Naive thymus-derived CD8-positive, alpha-beta T cell (primary cell): ENCODE measurements around the gene DUOX2. TPM values are rescaled to one million over a fixed set of nuclear protein-coding genes. Genes with fewer than 3 reads are reported as not detected.
A peak's percentile ranks its signal among the peaks of the same experiment; 100 is the strongest.
"Not testable (repeated sequence)": the region's sequence is repeated elsewhere in the genome, so short reads cannot be mapped to it uniquely, and the experiment has no call there.

Experiments
- ATAC-seq, 2 donors: fragments of 150-1000 bp; cut with Tn5 transposase in 1 of 2; sonication (Bioruptor Pico), chemical (Tn5 transposase) in 1 of 2; 1 replicate in 1 of 2; 2 replicates in 1 of 2; pipeline ENCODE4 v1.10.0; 2021; ENCODE audit warnings: mild to moderate bottlenecking in 2 of 2, moderate library complexity in 2 of 2
- POLR2A ChIA-PET: fragments of 350-600 bp; sonication (Branson Sonifier 250); formaldehyde crosslinking; loops from one replicate; lab custom pipeline; 2021; ENCODE audit warnings: antibody characterized with exemption; lab: Charles Lee
- DNase-seq, 10 donors: peaks; one replicate each; pipeline versions ENCODE4 v3.0.0 to v3.0.0-alpha.2; 2020 to 2022
- H3K27ac Mint-ChIP-seq, 10 donors: one replicate each; pipeline ENCODE4 v1.8.0; 2020 to 2022; ENCODE audit warnings: mild to moderate bottlenecking in 10 of 10, mixed read lengths in 10 of 10, moderate library complexity in 4 of 10, inconsistent platforms in 1 of 10
- H3K27me3 Mint-ChIP-seq, 5 donors: one replicate each; pipeline ENCODE4 v1.8.0; 2021 to 2022; ENCODE audit warnings: mixed read lengths in 5 of 5
- H3K36me3 Mint-ChIP-seq, 3 donors: one replicate each; pipeline ENCODE4 v1.8.0; 2020 to 2022; ENCODE audit warnings: mixed read lengths in 3 of 3, mild to moderate bottlenecking in 2 of 3, inconsistent platforms in 1 of 3
- H3K4me1 Mint-ChIP-seq, 4 donors: one replicate each; pipeline ENCODE4 v1.8.0; 2021 to 2022; ENCODE audit warnings: mixed read lengths in 4 of 4
- H3K4me3 Mint-ChIP-seq, 10 donors: one replicate each; pipeline ENCODE4 v1.8.0; 2020 to 2022; ENCODE audit warnings: mild to moderate bottlenecking in 10 of 10, mixed read lengths in 10 of 10, moderate library complexity in 6 of 10, inconsistent platforms in 1 of 10
- H3K9me3 Mint-ChIP-seq, 9 donors: one replicate each; pipeline ENCODE4 v1.8.0; 2020 to 2022; ENCODE audit warnings: mixed read lengths in 9 of 9, mild to moderate bottlenecking in 3 of 9, inconsistent platforms in 1 of 9, moderate library complexity in 1 of 9
- polyA plus RNA-seq, 3 donors: library from polyadenylated mRNA; unstranded; fragments of 300-500 nt; fragmentation: Illumina TruSeq; gene quantifications; one replicate each; pipeline ENCODE4 v1.2.3, GENCODE V29; 2021
- total RNA-seq, 8 experiments: library from RNA in 2 of 8; stranded (reverse) in 2 of 8; gene quantifications; one replicate each; pipeline ENCODE4 v1.2.3 and lab custom pipeline; 2021 to 2026

Gene DUOX2
- total and polyA plus RNA-seq, 5 experiments from 2014 or later: not detected

GRCh38 chr15:45105586-45105985 lies 8.4 kb downstream of the DUOX2 start:
- POLR2A ChIA-PET: no interaction called here
- Mint-ChIP-seq H3K36me3 (no peaks in the 10 kb centered on the region), H3K4me3 (no peak overlapping the region), H3K4me1 (peaks cover 0 to 4% (median 0%) of the 10 kb centered on the region in 4 donors), H3K9me3 (no peaks in the 10 kb centered on the region), H3K27me3 (peaks cover 15 to 60% (median 36%) of the 10 kb centered on the region in 5 donors), H3K27ac (no peak overlapping the region)
- no peak for DNase-seq
- ATAC-seq: no peak

GRCh38 chr15:45104170-45104569 lies 9.8 kb downstream of the DUOX2 start:
- DNase-seq, H3K9me3 Mint-ChIP-seq, H3K4me1 Mint-ChIP-seq, ATAC-seq, H3K4me3 Mint-ChIP-seq, POLR2A ChIA-PET, H3K36me3 Mint-ChIP-seq: not testable (repeated sequence)
- Mint-ChIP-seq H3K27ac (peak overlapping the region in 1 of 10 donors; percentile 46), H3K27me3 (peaks cover 10 to 46% (median 22%) of the 10 kb centered on the region in 5 donors)

DNA sequence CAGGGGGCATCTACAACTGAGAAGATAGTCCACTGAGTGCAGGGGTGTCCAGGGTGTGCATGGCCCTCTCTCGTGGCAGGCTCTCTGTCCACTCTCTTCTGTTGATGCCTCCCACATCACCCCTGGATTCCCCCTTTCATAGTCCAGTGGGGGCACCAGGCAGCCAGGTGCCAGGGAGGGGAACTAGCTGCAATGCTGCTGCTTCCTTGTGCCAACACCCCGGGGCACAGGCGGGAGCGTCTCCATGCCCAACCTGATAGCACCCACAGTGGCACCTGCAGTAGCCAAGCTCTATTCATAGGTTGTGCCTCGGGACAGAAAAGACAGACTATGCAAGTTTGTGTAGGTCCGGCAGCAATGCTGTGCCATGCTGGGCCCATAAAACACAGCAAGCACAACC lies 11.7 kb downstream of the DUOX2 start:
- ATAC-seq (no peak), DNase-seq (no peak)
- Mint-ChIP-seq H3K4me3 (no peak overlapping the region), H3K27me3 (peaks cover 6 to 33% (median 13%) of the 10 kb centered on the region in 5 donors), H3K36me3 (no peaks in the 10 kb centered on the region), H3K27ac (no peak overlapping the region), H3K4me1 (no peaks in the 10 kb centered on the region), H3K9me3 (no peaks in the 10 kb centered on the region)
- POLR2A ChIA-PET: no interaction called here

DNA sequence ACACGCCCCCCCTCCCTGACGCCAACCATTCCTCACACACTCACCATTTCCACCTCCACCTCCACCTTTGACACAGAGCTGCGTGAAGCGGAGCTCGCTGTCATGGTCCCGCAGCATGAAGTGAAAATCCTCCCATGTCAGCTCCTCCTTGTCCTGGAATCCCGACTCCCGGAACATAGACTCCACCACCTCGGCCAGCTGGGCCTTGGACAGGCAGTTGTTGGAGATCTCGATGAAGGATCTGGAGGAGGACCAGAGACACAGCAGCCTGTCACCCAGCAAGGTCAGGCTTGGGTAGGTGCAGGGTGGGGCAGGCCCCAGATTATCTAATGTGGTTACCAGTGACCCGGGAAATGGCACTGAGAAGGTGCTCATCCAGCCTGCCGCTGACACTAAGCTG lies 12.2 kb downstream of the DUOX2 start:
- Mint-ChIP-seq H3K9me3 (no peaks in the 10 kb centered on the region), H3K4me3 (no peak overlapping the region), H3K27ac (no peak overlapping the region), H3K27me3 (peaks cover 3 to 28% (median 10%) of the 10 kb centered on the region in 5 donors), H3K4me1 (no peaks in the 10 kb centered on the region), H3K36me3 (no peaks in the 10 kb centered on the region)
- ATAC-seq (no peak), DNase-seq (no peak)
- POLR2A ChIA-PET: no interaction called here

DNA sequence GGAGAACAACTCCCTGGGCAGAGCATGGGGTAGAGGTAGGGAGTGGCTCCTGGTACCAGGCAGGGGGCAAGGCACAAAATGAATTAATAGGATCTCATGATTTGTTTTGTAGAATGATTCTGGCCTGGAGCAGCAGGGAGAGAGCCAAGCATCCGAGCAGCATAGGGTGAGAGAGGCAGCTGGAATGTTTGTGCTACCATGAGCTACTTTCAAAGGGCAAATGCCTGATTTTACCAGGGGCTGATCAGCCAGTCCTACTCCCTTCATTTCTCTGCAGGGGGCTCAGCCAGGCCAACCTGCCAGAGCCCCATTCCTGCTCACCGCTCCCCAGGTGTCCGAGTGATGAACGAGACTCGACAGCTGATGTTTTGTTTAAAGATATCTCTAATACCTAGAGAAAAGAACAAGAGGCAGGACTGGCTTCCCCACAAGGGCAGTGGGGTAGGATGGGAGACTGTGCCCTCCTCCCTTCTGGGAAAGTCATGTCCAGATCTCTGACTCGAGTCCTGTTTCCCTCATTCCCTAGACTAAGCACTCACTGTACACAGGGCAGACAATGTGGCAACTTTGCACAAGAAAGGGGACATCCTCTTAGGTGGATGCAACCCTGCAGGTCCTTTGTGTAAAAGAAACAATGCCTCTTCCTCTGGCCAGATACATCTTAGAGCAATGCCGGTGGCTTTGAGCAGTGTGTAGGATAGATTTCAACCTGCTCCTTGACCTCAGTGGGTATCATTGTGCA lies 12.9 kb downstream of the DUOX2 start:
- ATAC-seq (no peak), DNase-seq (no peak)
- no peaks in the 10 kb centered on the region for H3K4me1 Mint-ChIP-seq
- POLR2A ChIA-PET: no interaction called here
- H3K27ac Mint-ChIP-seq: peak overlapping the region in 1 of 10 donors; percentile 71
- H3K36me3 Mint-ChIP-seq: no peaks in the 10 kb centered on the region
- H3K9me3 Mint-ChIP-seq: no peaks in the 10 kb centered on the region
- peaks cover 3 to 23% (median 10%) of the 10 kb centered on the region in 5 donors for H3K27me3 Mint-ChIP-seq
- no peak overlapping the region for H3K4me3 Mint-ChIP-seq

- Mint-ChIP-seq H3K4me3 (no peak overlapping the region), H3K9me3 (no peaks in the 10 kb centered on the region), H3K36me3 (no peaks in the 10 kb centered on the region), H3K27me3 (peaks cover 3 to 23% (median 10%) of the 10 kb centered on the region in 5 donors), H3K4me1 (no peaks in the 10 kb centered on the region), H3K27ac (no peak overlapping the region)
- ATAC-seq (no peak), DNase-seq (no peak)
- POLR2A ChIA-PET: no interaction called here
Observed at GRCh38 chr15:45099549-45100165, 14.3 kb downstream of the DUOX2 start.

- DNase-seq (no peak), ATAC-seq (no peak)
- Mint-ChIP-seq H3K4me3 (no peak overlapping the region), H3K27ac (no peak overlapping the region), H3K9me3 (peaks cover 0 to 2% (median 0%) of the 10 kb centered on the region in 9 donors), H3K36me3 (no peaks in the 10 kb centered on the region), H3K4me1 (no peaks in the 10 kb centered on the region), H3K27me3 (peaks cover 0 to 17% (median 6%) of the 10 kb centered on the region in 5 donors)
- POLR2A ChIA-PET: no interaction called here
Observed at GRCh38 chr15:45097466-45097865, 16.5 kb downstream of the DUOX2 start.

DNA sequence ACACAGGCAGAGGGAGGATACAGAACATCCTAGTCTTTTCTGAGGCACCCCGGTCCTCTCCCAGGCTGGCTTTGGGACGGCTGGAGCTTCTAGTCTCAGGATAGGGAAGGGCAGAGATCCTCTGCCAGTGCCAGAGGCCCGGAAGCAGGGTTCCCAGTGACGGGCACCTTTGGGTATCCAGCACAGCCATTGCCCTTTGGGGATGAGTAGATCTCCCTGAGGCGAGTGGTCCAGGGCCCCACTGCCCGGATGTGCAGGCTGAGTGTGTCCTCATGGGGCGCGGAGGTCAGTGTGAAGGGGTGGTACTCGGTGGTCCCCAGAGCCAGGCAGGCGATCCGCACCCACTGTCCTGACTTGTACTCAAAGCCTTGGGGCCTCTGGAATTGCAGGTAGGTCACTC lies 18.3 kb downstream of the DUOX2 start:
- peaks cover 7 to 27% (median 11%) of the 10 kb centered on the region in 5 donors for H3K27me3 Mint-ChIP-seq
- no peaks in the 10 kb centered on the region for H3K4me1 Mint-ChIP-seq
- POLR2A ChIA-PET: no interaction called here
- no peak for ATAC-seq
- no peaks in the 10 kb centered on the region for H3K36me3 Mint-ChIP-seq
- peaks cover 0 to 2% (median 0%) of the 10 kb centered on the region in 9 donors for H3K9me3 Mint-ChIP-seq
- no peak overlapping the region for H3K27ac Mint-ChIP-seq
- H3K4me3 Mint-ChIP-seq: no peak overlapping the region
- no peak for DNase-seq

DNA sequence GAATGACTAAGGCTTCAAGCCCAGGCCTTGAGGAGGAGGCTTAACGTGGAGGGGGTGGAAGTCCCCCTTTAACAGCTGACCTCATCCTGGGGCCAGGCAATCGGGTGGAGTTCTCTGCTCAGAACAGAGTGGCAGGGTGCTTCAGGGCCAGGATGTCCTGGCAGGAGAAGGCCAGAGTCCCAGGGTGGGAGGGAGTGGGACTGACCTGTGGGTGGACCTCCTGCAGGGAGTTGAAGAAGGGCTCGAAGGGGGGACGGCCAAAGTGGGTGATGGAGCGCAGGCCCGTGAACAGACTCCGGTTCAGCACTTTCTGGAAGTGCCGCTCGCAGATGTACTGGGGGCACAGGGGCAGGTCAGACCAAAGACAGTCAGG lies 19.6 kb downstream of the DUOX2 start:
- no peak for ATAC-seq
- DNase-seq: no peak
- Mint-ChIP-seq H3K27ac (no peak overlapping the region), H3K4me1 (no peaks in the 10 kb centered on the region), H3K27me3 (peaks cover 10 to 21% (median 14%) of the 10 kb centered on the region in 5 donors), H3K4me3 (no peak overlapping the region), H3K9me3 (peaks cover 0 to 2% (median 0%) of the 10 kb centered on the region in 9 donors), H3K36me3 (no peaks in the 10 kb centered on the region)
- POLR2A ChIA-PET: no interaction called here

DNA sequence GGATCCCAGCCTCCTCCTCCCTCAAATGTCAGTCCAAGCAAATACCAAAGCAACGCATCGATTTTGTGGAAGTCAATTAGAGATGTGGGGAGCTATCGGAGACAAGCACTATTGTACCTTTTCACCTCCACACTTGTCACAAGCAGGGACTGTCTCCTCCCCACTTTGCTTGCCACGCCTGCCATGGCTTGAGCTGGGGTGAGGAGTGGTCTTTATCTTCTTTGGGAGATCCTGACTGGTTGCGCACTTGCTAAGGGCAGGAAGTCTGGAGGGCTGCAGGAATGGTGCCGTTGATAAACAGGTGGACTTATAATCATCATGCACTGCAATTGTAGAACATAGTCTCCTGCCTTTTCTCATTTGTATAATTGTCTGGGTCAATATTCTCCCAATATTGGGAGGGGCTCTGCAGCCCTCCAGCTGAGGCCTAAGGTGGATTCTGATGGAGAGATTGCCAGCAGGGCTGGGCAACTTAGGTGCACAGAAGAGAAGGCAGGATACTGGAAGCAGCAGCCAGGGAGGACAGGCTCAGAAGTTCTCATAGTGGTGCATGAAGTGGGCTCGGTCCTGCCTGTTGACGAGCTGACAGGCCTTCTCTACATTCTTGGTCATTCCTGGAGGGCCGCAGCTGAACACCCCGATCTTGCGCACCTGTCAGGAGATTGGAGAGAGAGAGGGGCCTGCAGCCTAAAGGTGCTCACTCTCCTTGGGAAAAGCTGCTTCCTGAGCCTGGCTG lies 20.2 kb downstream of the DUOX2 start:
- POLR2A ChIA-PET: no interaction called here
- H3K27ac Mint-ChIP-seq: peak overlapping the region in 1 of 10 donors; percentile 33
- peaks cover 11 to 23% (median 14%) of the 10 kb centered on the region in 5 donors for H3K27me3 Mint-ChIP-seq
- no peaks in the 10 kb centered on the region for H3K4me1 Mint-ChIP-seq
- H3K4me3 Mint-ChIP-seq: no peak overlapping the region
- DNase-seq (no peak), ATAC-seq (no peak)
- no peaks in the 10 kb centered on the region for H3K36me3 Mint-ChIP-seq
- H3K9me3 Mint-ChIP-seq: peaks cover 0 to 2% (median 0%) of the 10 kb centered on the region in 9 donors

DNA sequence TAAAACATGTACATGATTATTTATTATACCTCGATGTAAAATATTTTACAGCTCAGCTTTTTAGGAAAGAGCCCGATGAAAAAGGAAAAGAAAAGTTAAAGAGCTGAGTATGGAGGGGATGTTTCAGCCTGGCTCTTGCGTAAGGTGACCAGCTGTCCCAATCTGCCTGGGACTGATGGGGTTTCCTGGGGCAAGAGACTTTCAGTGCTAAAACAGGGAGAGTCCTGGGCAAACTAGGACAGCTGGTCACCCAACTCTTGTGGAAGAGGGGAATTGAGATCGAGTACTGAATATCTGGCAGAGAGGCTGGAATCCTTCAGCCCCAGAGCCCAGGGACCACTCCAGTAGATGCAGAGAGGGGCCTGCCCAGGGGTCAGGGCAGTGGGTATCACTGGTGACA lies 21.0 kb downstream of the DUOX2 start:
- no peak overlapping the region for H3K27ac Mint-ChIP-seq
- DNase-seq (no peak), ATAC-seq (no peak)
- H3K9me3 Mint-ChIP-seq: peaks cover 0 to 2% (median 0%) of the 10 kb centered on the region in 9 donors
- no peak overlapping the region for H3K4me3 Mint-ChIP-seq
- H3K36me3 Mint-ChIP-seq: no peaks in the 10 kb centered on the region
- no peaks in the 10 kb centered on the region for H3K4me1 Mint-ChIP-seq
- POLR2A ChIA-PET: no interaction called here
- peaks cover 11 to 24% (median 14%) of the 10 kb centered on the region in 5 donors for H3K27me3 Mint-ChIP-seq

DNA sequence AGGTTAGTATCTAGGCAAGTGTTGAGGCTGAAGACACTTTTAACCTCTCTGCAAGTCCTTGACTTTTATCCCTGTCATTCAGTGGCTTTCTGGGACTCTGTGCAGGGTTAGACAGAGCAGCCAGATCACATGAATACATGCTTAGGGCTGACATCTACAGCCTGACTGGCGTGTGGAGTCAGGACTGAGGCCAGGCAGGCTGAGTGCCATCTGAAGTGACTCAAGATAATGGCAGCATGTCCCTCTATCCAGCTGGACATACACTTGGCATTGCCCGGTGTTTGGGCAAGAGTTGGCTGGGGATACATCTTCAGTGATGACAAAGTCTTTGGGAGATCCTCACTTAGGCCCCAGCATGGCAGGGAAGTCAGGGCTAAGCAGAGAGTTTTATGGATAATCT lies 22.4 kb downstream of the DUOX2 start:
- H3K27ac Mint-ChIP-seq: no peak overlapping the region
- H3K9me3 Mint-ChIP-seq: peaks cover 0 to 2% (median 0%) of the 10 kb centered on the region in 9 donors
- no peaks in the 10 kb centered on the region for H3K4me1 Mint-ChIP-seq
- no peaks in the 10 kb centered on the region for H3K36me3 Mint-ChIP-seq
- H3K4me3 Mint-ChIP-seq: no peak overlapping the region
- ATAC-seq: no peak
- DNase-seq: no peak
- H3K27me3 Mint-ChIP-seq: peaks cover 14 to 31% (median 25%) of the 10 kb centered on the region in 5 donors
- POLR2A ChIA-PET: no interaction called here

GRCh38 chr15:45091161-45091560 lies 22.8 kb downstream of the DUOX2 start:
- Mint-ChIP-seq H3K27me3 (peaks cover 14 to 31% (median 25%) of the 10 kb centered on the region in 5 donors), H3K27ac (no peak overlapping the region), H3K9me3 (peaks cover 0 to 2% (median 0%) of the 10 kb centered on the region in 9 donors), H3K4me3 (no peak overlapping the region), H3K4me1 (no peaks in the 10 kb centered on the region), H3K36me3 (no peaks in the 10 kb centered on the region)
- POLR2A ChIA-PET: no interaction called here
- no peak for ATAC-seq
- DNase-seq: no peak
